K562 (cell line): ENCODE data around the gene GRWD1. TPM values are rescaled to one million over a fixed set of nuclear protein-coding genes. Genes with fewer than 3 reads are reported as not detected.

Experiments
- ARHGAP35 ChIP-seq: fragments of 450-650 bp; IDR thresholded peaks from 2 replicates; pipeline ENCODE4 v1.6.1; 2018; ENCODE audit not compliant: partially characterized antibody
- ARID4B ChIP-seq: sonication (generic); formaldehyde crosslinking; IDR thresholded peaks from 2 replicates; pipeline ENCODE4 v1.8.0; 2022; ENCODE audit warnings: mild to moderate bottlenecking, missing genetic modification reagents
- BRCA1 ChIP-seq, 2 experiments: fragments of 450-650 bp in 1 of 2; sonication (generic) in 1 of 2; formaldehyde crosslinking in 1 of 2; IDR thresholded peaks; 2 replicates each; pipeline versions ENCODE4 v1.5.0 to v1.6.1; 2017 to 2020; ENCODE audit warnings: mild to moderate bottlenecking in 1 of 2, missing genetic modification reagents in 1 of 2
- CREB1 ChIP-seq, 2 experiments: sonication (generic) in 1 of 2; formaldehyde crosslinking in 1 of 2; IDR thresholded peaks; 2 replicates each; pipeline versions ENCODE4 v1.6.1 to v1.8.0; 2012 to 2022; ENCODE audit warnings: inconsistent platforms in 1 of 2, mild to moderate bottlenecking in 1 of 2, missing genetic modification reagents in 1 of 2, moderate library complexity in 1 of 2
- HDAC1 ChIP-seq, 2 experiments: fragments of 450-650 bp; IDR thresholded peaks; 2 replicates each; pipeline ENCODE4 v1.6.1; 2016 to 2017; ENCODE audit warnings: inconsistent platforms in 1 of 2, mild to moderate bottlenecking in 1 of 2, moderate library complexity in 1 of 2
- LEF1 ChIP-seq: fragments of 450-650 bp; IDR thresholded peaks from 2 replicates; pipeline ENCODE4 v1.6.1; 2016; ENCODE audit warnings: mild to moderate bottlenecking
- MAFK ChIP-seq: IDR thresholded peaks from 2 replicates; pipeline ENCODE4 v1.6.1; 2011; ENCODE audit warnings: low read length, improper control_type of control experiment
- MCM5 ChIP-seq: fragments of 450-650 bp; IDR thresholded peaks from 2 replicates; pipeline ENCODE4 v1.6.1; 2016; ENCODE audit warnings: low read depth
- NUFIP1 ChIP-seq: fragments of 450-650 bp; IDR thresholded peaks from 2 replicates; pipeline ENCODE4 v1.6.1; 2018; ENCODE audit not compliant: partially characterized antibody
- PHB2 ChIP-seq: fragments of 450-650 bp; IDR thresholded peaks from 2 replicates; pipeline ENCODE4 v1.6.1; 2017; ENCODE audit warnings: low read depth
- POLR2H ChIP-seq: IDR thresholded peaks from 2 replicates; pipeline ENCODE4 v1.6.1; 2016; ENCODE audit warnings: missing genetic modification characterization, low read depth, mild to moderate bottlenecking, control low read depth, missing compliant biosample characterization, moderate library complexity
- RAD51 ChIP-seq: fragments of 450-650 bp; IDR thresholded peaks from 2 replicates; pipeline ENCODE4 v1.7.1; 2016; ENCODE audit warnings: low read depth, mild to moderate bottlenecking, borderline replicate concordance
- TAF9B ChIP-seq: fragments of 450-650 bp; IDR thresholded peaks from 2 replicates; pipeline ENCODE4 v1.6.1; 2018; ENCODE audit warnings: mild to moderate bottlenecking; ENCODE audit not compliant: partially characterized antibody
- ZC3H4 ChIP-seq: sonication (generic); formaldehyde crosslinking; IDR thresholded peaks from 2 replicates; pipeline ENCODE4 v1.9.0; 2021; ENCODE audit warnings: missing genetic modification reagents, borderline replicate concordance
- ZNF140 ChIP-seq: fragments of 250-450 bp; sonication (Bioruptor Pico); IDR thresholded peaks from 2 replicates; pipeline ENCODE4 v1.8.0; 2021; ENCODE audit warnings: moderate library complexity, mild to moderate bottlenecking, inconsistent platforms
- ZNF143 ChIP-seq: sonication (generic); formaldehyde crosslinking; IDR thresholded peaks from 2 replicates; pipeline ENCODE4 v1.9.0; 2022; ENCODE audit warnings: mild to moderate bottlenecking, missing genetic modification reagents
- ZNF239 ChIP-seq: fragments of 250-450 bp; sonication (Bioruptor Pico); IDR thresholded peaks from 2 replicates; pipeline ENCODE4 v1.4.0; 2020; ENCODE audit warnings: mild to moderate bottlenecking
- ZNF592 ChIP-seq: fragments of 450-650 bp; IDR thresholded peaks from 2 replicates; pipeline ENCODE4 v1.6.1; 2017; ENCODE audit warnings: antibody characterized with exemption, mild to moderate bottlenecking
- ZNF77 ChIP-seq: fragments of 250-450 bp; sonication (Bioruptor Pico); IDR thresholded peaks from 2 replicates; pipeline ENCODE4 v1.5.0; 2020
- polyA plus RNA-seq, 8 experiments: library from polyadenylated mRNA; depleted of rRNA in 4 of 8; stranded (reverse) in 5 of 8; unstranded in 3 of 8; fragments of >200 nt; fragmentation: Nextera tagmentation in 2 of 8; fragmentation: Illumina TruSeq in 1 of 8; extraction: Ambion mirVana in 2 of 8; extraction: Trizol in 1 of 8; gene quantifications; 2 replicates each; pipeline versions ENCODE4 v1.2.1 to v1.2.3, GENCODE V29; 2011 to 2014; ENCODE audit warnings: inconsistent platforms in 1 of 8, missing spikeins in 1 of 8
- total RNA-seq, 7 experiments: library from RNA; depleted of rRNA in 6 of 7; stranded (reverse); fragments of >200 nt in 6 of 7; fragmentation: Illumina TruSeq in 2 of 7; extraction: Trizol in 2 of 7; gene quantifications; 2 replicates each; pipeline versions ENCODE4 v1.2.1 to v1.2.3, GENCODE V29; 2011 to 2021; ENCODE audit warnings: low replicate concordance in 1 of 7

GRWD1 gene
- total and polyA plus RNA-seq, 9 of the 15 experiments (the other 6 are each of a cell fraction or from before 2014, with no cell fraction given): 1.5 to 87.2 (median 24.5) TPM

- TF ChIP-seq ZNF77 (CRISPR knock-in tag): no peak
- peak in 1 of 2 experiments; percentile 9; a peak in 1 of 4 replicates for TF ChIP-seq HDAC1 (IDR thresholded peaks at IDR 0.05)
- no peak for TF ChIP-seq MCM5
- TF ChIP-seq PHB2: no peak
- no peak for TF ChIP-seq LEF1
- no peak for TF ChIP-seq ZNF239 (CRISPR knock-in tag)
- TF ChIP-seq ZNF143 (CRISPR knock-in tag): no peak
- TF ChIP-seq ARHGAP35: no peak
- TF ChIP-seq RAD51: no peak
- TF ChIP-seq MAFK: no peak
- TF ChIP-seq ARID4B (CRISPR knock-in tag): no peak
- no peak for TF ChIP-seq ZNF592
- TF ChIP-seq POLR2H (tag): no peak
- no peak for TF ChIP-seq NUFIP1
- TF ChIP-seq ZC3H4 (CRISPR knock-in tag): no peak
- TF ChIP-seq ZNF140: no peak
- TF ChIP-seq BRCA1 (IDR thresholded peaks at IDR 0.05): no peak
- 0 out of 2 replicates have a peak, but pooled peaks have one; percentile 28 for TF ChIP-seq BRCA1 (CRISPR knock-in tag; IDR thresholded peaks at IDR 0.05)
- TF ChIP-seq TAF9B: no peak
- no peak for TF ChIP-seq CREB1 (IDR thresholded peaks at IDR 0.05)
- 0 out of 2 replicates have a peak, but pooled peaks have one; percentile 24 for TF ChIP-seq CREB1 (CRISPR knock-in tag; IDR thresholded peaks at IDR 0.05)
Observed at GRCh38 chr19:48502350-48503018, 56.7 kb downstream of the GRWD1 start (continued).
